Skeletal muscle satellite cell (primary cell): Measurements from ENCODE around the gene PCED1A. TPM values are rescaled to one million over a fixed set of nuclear protein-coding genes. Genes with fewer than 3 reads are reported as not detected.
A peak's percentile ranks its signal among the peaks of the same experiment; 100 is the strongest.

Experiments
- H3K27me3 ChIP-seq: 2 replicates; pipeline ENCODE4 v1.7.0; 2013; ENCODE audit warnings: low read length; ENCODE audit not compliant: control insufficient read depth, insufficient read depth
- H3K36me3 ChIP-seq: 2 replicates; pipeline ENCODE4 v1.7.0; 2013; ENCODE audit warnings: mild to moderate bottlenecking, control low read depth, low read length; ENCODE audit not compliant: insufficient read depth
- H3K4me1 ChIP-seq: 2 replicates; pipeline ENCODE4 v1.7.0; 2013; ENCODE audit warnings: low read length; ENCODE audit not compliant: control insufficient read depth, insufficient read depth
- H3K4me2 ChIP-seq: 2 replicates; pipeline ENCODE4 v1.7.0; 2013; ENCODE audit warnings: mild to moderate bottlenecking, low read length
- H3K4me3 ChIP-seq: 2 replicates; pipeline ENCODE4 v1.7.0; 2013; ENCODE audit warnings: low read length
- H3K9ac ChIP-seq: 2 replicates; pipeline ENCODE4 v1.7.0; 2013; ENCODE audit warnings: mild to moderate bottlenecking, low read depth, low read length, moderate library complexity
- H3K9me3 ChIP-seq: replicated peaks from 2 replicates; pipeline ENCODE4 v1.7.0; 2013; ENCODE audit warnings: mild to moderate bottlenecking, control low read depth, low read length
- total RNA-seq: library from RNA; depleted of rRNA; stranded (reverse); fragments of >200 nt; gene quantifications from 2 replicates; pipeline ENCODE4 v1.2.3, GENCODE V29; 2012; rRNA removed

Gene PCED1A, protein sequence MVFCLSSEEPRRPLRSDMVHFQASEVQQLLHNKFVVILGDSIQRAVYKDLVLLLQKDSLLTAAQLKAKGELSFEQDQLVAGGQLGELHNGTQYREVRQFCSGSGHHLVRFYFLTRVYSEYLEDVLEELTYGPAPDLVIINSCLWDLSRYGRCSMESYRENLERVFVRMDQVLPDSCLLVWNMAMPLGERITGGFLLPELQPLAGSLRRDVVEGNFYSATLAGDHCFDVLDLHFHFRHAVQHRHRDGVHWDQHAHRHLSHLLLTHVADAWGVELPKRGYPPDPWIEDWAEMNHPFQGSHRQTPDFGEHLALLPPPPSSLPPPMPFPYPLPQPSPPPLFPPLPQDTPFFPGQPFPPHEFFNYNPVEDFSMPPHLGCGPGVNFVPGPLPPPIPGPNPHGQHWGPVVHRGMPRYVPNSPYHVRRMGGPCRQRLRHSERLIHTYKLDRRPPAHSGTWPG
- 14.0 and 20.8 TPM in 2 replicates for total RNA-seq

DNA sequence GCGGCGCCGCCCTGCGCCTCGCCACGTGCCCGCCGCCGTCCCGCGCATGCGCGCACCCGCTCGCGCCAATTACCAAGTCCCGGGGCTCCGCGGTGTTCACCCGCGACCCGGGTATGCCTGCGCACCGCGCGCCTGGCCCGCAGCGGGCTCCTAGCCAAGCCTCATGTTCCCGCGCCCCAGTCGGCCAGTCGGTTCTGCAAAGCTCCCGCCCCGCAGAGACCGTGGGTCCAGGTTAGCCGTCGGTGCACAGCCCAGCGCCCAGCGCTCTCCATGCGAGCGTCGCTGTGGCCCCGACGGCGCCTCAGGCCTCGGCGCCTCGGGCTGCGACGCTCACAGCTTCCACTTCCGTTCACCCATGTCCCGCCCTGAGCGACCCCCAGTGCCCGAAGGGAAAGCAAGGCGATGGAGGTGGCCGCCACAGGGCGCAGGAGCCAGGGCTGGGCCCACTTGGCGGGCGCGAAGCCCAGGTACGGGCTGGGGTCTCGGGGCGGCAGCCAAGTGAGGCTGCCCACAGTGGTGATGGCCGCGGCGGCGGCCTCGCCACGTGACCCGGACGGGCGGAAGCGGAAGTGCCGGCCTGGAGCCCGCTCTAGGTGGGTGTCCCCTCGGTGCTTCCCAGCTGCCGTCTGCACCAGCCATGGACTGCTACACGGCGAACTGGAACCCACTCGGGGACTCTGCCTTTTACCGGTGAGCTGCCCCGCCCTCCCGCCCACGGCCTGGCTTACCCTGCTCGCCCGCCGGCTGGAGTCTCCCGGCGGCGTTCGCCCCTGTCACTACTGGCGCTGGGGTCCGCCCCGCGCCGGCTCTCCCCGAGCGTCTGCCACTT, at the start of gene PCED1A, which contains the start of gene VPS16:
PCED1A (minus strand) TSS at position 518 of the 829 bp plus-strand sequence. CDS start 743 bp downstream, outside the sequence.
VPS16 (plus strand) TSS at position 608 of the 829 bp plus-strand sequence; CDS start at position 638, 30 bp downstream.
- Histone ChIP-seq H3K9me3 (no peaks in the 10 kb centered on the region), H3K36me3 (peaks cover 2% of the 10 kb centered on the region), H3K4me1 (peaks cover 9% of the 10 kb centered on the region), H3K27me3 (no peaks in the 10 kb centered on the region), H3K4me3 (peak within 1 kb of the TSS; percentile 85), H3K4me2 (peak within 1 kb of the TSS; percentile 86), H3K9ac (peak within 1 kb of the TSS; percentile 96)

DNA sequence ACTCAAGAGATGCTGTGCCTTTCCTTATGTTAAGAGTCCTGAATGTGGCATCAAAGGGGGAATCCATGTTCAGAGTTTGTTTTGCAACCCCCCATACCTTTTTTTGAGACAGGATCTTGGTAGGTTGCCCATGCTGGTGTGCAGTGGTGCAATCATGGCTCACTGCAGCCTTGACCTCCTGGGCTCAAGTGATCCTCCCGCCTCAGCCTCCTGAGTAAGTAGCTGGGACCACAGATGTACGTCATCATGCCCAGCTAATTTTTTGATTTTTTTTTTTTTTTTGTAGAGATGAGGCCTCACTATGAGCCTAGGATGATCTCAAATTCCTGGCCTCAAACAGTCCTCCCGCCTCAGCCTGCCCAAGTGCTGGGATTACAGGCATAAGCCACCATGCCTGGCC, 49.3 kb upstream of the PCED1A start:
- Histone ChIP-seq H3K27me3 (no peaks in the 10 kb centered on the region), H3K9me3 (no peaks in the 10 kb centered on the region), H3K4me2 (no peak overlapping the region), H3K9ac (no peak overlapping the region), H3K4me1 (peaks cover 10% of the 10 kb centered on the region), H3K4me3 (no peak overlapping the region), H3K36me3 (no peaks in the 10 kb centered on the region)

DNA sequence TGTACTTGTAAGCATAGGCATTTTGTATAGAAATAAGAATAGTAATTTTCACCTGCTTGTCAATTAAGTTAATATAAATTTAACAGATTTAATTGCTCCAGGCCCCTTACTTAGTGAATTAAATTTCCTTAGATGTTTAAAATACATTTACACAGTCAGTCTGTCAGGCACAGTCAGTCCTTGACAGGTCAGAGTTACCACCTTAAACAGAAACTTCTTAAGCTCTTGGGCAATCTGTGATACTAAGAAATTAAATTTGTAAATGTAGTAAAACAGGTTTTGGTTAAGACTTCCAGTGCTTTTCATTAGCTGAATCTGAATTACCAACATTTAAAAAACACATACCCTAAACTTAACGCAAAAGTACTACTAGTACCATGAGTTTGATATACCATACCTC, 48.8 kb upstream of the PCED1A start:
- no peaks in the 10 kb centered on the region for H3K36me3 ChIP-seq
- no peak overlapping the region for H3K4me3 ChIP-seq
- no peak overlapping the region for H3K4me2 ChIP-seq
- H3K4me1 ChIP-seq: peaks cover 10% of the 10 kb centered on the region
- no peak overlapping the region for H3K9ac ChIP-seq
- H3K9me3 ChIP-seq: no peaks in the 10 kb centered on the region
- H3K27me3 ChIP-seq: no peaks in the 10 kb centered on the region

DNA sequence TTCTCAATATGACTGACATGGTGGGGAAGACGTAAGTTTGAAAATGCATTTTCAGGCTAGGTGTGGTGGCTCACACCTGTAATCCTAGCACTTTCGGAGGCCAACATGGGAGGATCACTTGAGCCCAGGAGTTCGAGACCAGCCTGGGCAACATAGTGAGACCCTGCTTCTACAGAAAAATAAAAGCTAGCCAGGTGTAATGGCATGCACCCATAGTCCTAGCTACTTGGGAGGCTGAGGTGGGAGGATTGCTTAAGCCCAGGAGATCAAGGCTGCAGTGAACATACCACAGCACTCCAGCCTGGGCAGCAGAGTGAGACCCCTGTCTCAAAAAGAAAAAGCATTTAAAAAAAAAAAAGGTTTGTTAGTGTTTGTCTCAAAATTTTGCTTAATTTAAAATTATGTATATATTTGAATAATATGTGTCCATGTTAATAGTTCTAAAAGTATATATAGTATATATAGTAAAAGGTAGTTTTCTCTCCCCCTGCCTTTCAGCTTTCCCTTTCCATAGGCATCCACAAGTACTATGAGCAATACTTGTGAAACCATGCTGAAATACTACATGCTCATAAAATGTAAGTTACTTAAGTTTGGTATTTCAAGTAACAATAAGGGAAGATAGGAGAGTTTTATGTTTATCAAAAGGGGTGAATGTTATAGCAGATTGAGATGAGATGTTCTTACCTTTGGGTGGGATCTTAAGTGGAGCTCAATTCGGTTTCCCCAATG, 47.9 kb upstream of the PCED1A start:
- Histone ChIP-seq H3K4me2 (no peak overlapping the region), H3K9me3 (no peaks in the 10 kb centered on the region), H3K4me3 (no peak overlapping the region), H3K27me3 (no peaks in the 10 kb centered on the region), H3K9ac (no peak overlapping the region), H3K4me1 (peaks cover 10% of the 10 kb centered on the region), H3K36me3 (no peaks in the 10 kb centered on the region)

DNA sequence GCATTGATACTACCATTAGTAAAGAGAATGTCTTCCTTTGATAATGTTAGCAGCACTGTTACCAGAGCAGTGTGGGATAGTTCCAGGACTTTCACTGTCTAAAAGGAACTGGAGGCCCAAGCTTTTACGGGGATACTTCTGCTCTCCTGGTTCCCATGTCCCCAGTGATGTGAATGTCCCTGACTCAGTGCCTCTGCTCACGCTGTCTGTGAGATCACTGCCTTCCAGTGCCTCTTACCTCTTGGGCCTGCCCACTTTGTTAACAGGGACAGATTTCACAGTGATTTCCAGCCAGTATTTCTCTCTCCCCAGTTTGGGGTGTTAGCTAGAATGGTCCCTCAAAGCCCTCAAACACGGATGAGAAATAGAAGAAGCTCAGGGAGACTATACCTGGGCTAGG, 47.3 kb upstream of the PCED1A start:
- Histone ChIP-seq H3K4me3 (no peak overlapping the region), H3K9me3 (no peaks in the 10 kb centered on the region), H3K4me2 (no peak overlapping the region), H3K9ac (no peak overlapping the region), H3K27me3 (no peaks in the 10 kb centered on the region), H3K4me1 (peaks cover 10% of the 10 kb centered on the region), H3K36me3 (no peaks in the 10 kb centered on the region)

DNA sequence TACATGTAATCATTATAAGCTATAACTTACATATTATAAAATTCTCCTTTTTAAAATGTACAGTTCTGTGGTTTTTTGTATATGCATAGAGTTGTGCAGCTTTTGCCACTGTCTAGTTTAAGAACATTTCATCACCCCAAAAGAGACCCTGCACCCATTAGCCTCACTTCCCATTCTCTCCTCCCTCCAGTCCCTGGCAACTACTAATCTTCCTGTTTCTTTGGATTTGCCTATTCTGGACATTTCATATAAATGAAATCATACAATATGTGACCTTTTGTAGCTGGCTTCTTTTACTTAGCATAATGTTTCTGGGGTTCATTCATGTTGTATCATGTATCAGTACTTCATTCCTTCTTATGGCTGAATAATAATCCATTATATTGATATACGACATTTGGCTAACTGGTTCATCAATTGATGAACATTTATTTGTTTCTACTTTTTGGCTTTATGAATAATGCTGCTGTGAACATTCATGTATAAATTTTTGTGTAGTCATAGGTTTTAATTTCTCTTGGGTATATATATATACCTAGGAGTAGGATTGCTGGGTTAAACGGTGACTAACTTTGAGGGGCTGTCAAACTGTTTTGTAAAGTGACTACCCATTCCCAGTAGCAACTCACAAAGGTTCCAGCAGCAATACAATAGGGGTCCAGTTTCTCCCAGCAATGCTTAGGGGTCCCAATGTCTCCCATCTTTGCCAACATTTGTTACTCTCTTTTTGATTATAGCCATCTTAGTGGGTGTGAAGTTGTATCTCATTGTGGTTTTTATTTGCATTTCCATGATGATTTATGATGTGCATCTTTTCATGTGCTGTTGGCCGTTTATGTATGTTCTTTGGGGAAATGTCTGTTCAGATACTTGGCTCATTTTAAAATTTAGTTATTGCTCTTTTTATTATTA, 43.5 kb upstream of the PCED1A start:
- H3K4me1 ChIP-seq: peaks cover 5% of the 10 kb centered on the region
- H3K9me3 ChIP-seq: no peaks in the 10 kb centered on the region
- H3K27me3 ChIP-seq: no peaks in the 10 kb centered on the region
- H3K36me3 ChIP-seq: no peaks in the 10 kb centered on the region
- H3K4me3 ChIP-seq: no peak overlapping the region
- no peak overlapping the region for H3K9ac ChIP-seq
- H3K4me2 ChIP-seq: no peak overlapping the region

DNA sequence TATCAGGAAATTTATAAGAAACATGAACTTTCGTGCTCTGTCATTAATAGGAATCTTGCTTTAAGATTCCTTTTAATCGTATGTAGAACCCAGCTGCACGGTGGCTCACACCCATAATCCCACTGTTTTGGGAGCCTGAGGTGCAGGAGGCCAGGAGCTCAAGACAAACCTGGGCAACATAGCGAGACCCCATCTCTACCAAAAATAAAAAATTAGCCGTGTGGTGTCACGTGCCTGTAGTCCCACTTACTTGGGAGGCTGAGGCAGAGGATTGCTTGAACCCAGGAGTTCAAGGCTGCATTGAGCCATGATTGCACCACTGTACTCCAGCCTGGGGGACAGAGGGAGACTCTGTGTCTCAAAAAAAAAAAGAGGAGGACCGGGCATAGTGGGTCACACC, 40.2 kb upstream of the PCED1A start:
- Histone ChIP-seq H3K4me1 (peaks cover 9% of the 10 kb centered on the region), H3K9me3 (no peaks in the 10 kb centered on the region), H3K9ac (no peak overlapping the region), H3K27me3 (no peaks in the 10 kb centered on the region), H3K4me3 (no peak overlapping the region), H3K4me2 (no peak overlapping the region), H3K36me3 (no peaks in the 10 kb centered on the region)

DNA sequence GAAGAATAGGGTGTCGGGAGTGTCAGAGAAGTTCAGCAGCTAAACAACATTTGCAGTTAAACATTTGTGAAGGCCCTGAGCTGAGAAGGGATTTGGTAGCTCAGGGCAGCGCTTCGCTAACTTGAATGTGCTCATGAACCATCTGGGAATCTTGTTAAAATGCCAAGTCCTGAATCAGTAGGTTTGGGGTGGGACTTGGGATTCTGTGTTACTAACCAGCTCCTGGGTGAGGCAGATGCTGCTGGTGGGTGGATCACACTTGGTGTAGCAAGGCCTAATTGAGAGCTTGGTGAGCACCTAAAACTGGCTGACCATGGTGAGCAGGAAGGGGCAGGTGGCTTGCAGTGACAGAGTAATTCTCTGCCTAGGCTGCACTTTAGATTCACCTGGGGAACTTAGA, 38.7 kb upstream of the PCED1A start:
- Histone ChIP-seq H3K36me3 (no peaks in the 10 kb centered on the region), H3K4me3 (no peak overlapping the region), H3K27me3 (no peaks in the 10 kb centered on the region), H3K9me3 (no peaks in the 10 kb centered on the region), H3K4me1 (peaks cover 18% of the 10 kb centered on the region), H3K9ac (no peak overlapping the region), H3K4me2 (peak overlapping the region; percentile 2)

DNA sequence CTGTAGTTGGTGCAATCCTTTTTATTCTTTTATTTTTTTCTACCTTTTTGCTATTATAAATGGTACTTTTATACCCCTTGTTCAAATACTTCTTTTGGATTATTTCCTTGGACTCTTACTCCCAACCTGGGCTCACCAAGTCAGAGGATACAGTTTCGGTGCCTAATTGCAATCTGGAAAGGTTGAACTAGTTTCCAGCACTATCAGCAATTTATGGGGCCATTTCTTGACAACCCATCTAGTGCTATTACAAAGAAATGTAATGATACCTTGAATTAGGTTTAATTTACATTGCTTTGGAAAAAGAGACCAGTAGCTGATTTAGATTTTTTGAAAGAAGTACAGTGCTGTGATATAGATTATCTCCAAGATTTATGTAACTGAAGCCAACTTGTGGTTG, 38.1 kb upstream of the PCED1A start:
- no peak overlapping the region for H3K4me3 ChIP-seq

DNA sequence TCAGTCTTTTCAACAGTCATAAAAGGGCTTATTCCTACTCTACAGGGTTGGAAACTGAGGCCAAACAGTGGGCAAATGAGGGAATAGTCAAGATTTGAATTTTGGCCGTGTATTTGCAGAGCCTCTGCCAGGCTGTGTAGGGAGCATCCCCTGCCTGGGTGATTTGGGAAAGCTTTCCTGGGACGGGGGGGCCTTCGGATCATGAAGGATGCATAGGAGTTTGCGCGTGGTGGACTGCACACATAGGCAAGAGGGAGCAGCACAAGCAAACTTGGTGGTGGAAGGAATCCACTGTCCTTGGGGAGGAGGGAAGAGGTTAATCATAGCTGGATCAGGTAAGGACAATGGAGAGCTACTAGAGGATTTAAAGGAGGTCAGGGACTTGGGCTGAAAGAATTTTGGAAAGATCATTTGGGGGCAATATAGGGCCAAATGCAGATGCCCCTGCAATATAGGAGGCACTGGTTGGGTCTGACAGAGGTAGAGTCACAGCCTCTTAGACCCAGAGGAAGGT, 35.3 kb upstream of the PCED1A start:
- Histone ChIP-seq H3K4me2 (no peak overlapping the region), H3K27me3 (no peaks in the 10 kb centered on the region), H3K4me1 (peaks cover 42% of the 10 kb centered on the region), H3K36me3 (no peaks in the 10 kb centered on the region), H3K4me3 (no peak overlapping the region), H3K9ac (no peak overlapping the region), H3K9me3 (no peaks in the 10 kb centered on the region)

More for the DNA sequence above, 38.1 kb upstream of the PCED1A start:
- no peak overlapping the region for H3K4me2 ChIP-seq
- H3K27me3 ChIP-seq: no peaks in the 10 kb centered on the region
- no peaks in the 10 kb centered on the region for H3K36me3 ChIP-seq
- H3K9ac ChIP-seq: no peak overlapping the region
- H3K4me1 ChIP-seq: peaks cover 18% of the 10 kb centered on the region
- H3K9me3 ChIP-seq: no peaks in the 10 kb centered on the region
